Endothelial cell of umbilical vein (primary cell): Measurements from ENCODE around the gene CHCHD3. TPM values are rescaled to one million over a fixed set of nuclear protein-coding genes. Genes with fewer than 3 reads are reported as not detected.

Source experiments
- BruUV-seq: library from RNA; stranded (reverse); fragments of 400-500 nt; replicated peaks from 2 replicates; lab custom pipeline; 2021; lab: Mats Ljungman, UMichigan
- CTCF ChIA-PET: fragments of 300-600, 350-600 bp; sonication (Branson Sonifier 250); formaldehyde crosslinking; loops from one replicate; lab custom pipeline; 2021; ENCODE audit warnings: antibody characterized with exemption, inconsistent platforms; lab: Charles Lee
- POLR2A ChIA-PET: fragments of 300-600, 350-600 bp; sonication (Branson Sonifier 250); formaldehyde crosslinking; loops from one replicate; lab custom pipeline; 2021; ENCODE audit warnings: antibody characterized with exemption, inconsistent platforms; lab: Charles Lee
- DNase-seq: peaks from one replicate; pipeline ENCODE4 v3.0.0-alpha.2; 2011; ENCODE audit warnings: low read depth, low spot score
- FAIRE-seq: peaks from 2 replicates; lab custom pipeline; 2011; peaks lifted over from hg19 to GRCh38; lab: Jason Lieb, UNC
- H2AFZ ChIP-seq: 2 replicates; pipeline ENCODE4 v1.6.0; 2012; ENCODE audit warnings: low read depth, low read length, control low read depth, inconsistent platforms
- H3K27ac ChIP-seq: 2 replicates; pipeline ENCODE4 v1.5.1; 2011; ENCODE audit warnings: low read depth, mild to moderate bottlenecking, control low read depth, low read length, moderate library complexity; ENCODE audit not compliant: insufficient read depth
- H3K27me3 ChIP-seq, 2 experiments: 2 replicates each; pipeline versions ENCODE4 v1.6.0 to v1.6.1; 2011; ENCODE audit warnings: low read length in 2 of 2, mixed read lengths in 1 of 2; ENCODE audit not compliant: control insufficient read depth in 2 of 2, insufficient read depth in 2 of 2
- H3K36me3 ChIP-seq, 2 experiments: 2 replicates in 1 of 2; 3 replicates in 1 of 2; pipeline ENCODE4 v1.5.1; 2011; ENCODE audit warnings: low read length in 2 of 2, mild to moderate bottlenecking in 1 of 2, moderate library complexity in 1 of 2; ENCODE audit not compliant: control insufficient read depth in 2 of 2, insufficient read depth in 2 of 2; ENCODE audit errors: extremely low read depth in 1 of 2
- H3K4me1 ChIP-seq: 3 replicates; pipeline ENCODE4 v1.5.1; 2011; ENCODE audit warnings: mild to moderate bottlenecking, low read length; ENCODE audit not compliant: control insufficient read depth, insufficient read depth; ENCODE audit errors: extremely low read depth
- H3K4me2 ChIP-seq: 2 replicates; pipeline ENCODE4 v1.6.1; 2011; ENCODE audit warnings: low read length, control low read depth, mixed read lengths; ENCODE audit not compliant: insufficient read depth
- H3K4me3 ChIP-seq, 3 experiments: fragments of 200-600 bp in 1 of 3; sonication (generic), shearing (Covaris generic) in 1 of 3; replicated peaks in 1 of 3; 2 replicates each; pipeline ENCODE4 v1.5.1; 2011 to 2016; ENCODE audit warnings: control low read depth in 3 of 3, low read length in 3 of 3, mild to moderate bottlenecking in 2 of 3, inconsistent platforms in 1 of 3, low read depth in 1 of 3, moderate library complexity in 1 of 3; ENCODE audit not compliant: insufficient read depth in 1 of 3
- H3K79me2 ChIP-seq: 2 replicates; pipeline ENCODE4 v1.6.0; 2012; ENCODE audit warnings: low read length, inconsistent platforms; ENCODE audit not compliant: control insufficient read depth, insufficient read depth
- H3K9ac ChIP-seq: replicated peaks from 2 replicates; pipeline ENCODE3; 2011; ENCODE audit warnings: low read length, control low read depth; ENCODE audit not compliant: insufficient read depth; ENCODE audit errors: extremely low read depth
- H3K9me1 ChIP-seq: replicated peaks from 3 replicates; pipeline ENCODE4 v1.6.0; 2011; ENCODE audit warnings: mild to moderate bottlenecking, low read length; ENCODE audit not compliant: control insufficient read depth, insufficient read depth; ENCODE audit errors: extremely low read depth
- H3K9me3 ChIP-seq: replicated peaks from 2 replicates; pipeline ENCODE4 v1.5.1; 2012; ENCODE audit warnings: low read length, inconsistent platforms; ENCODE audit not compliant: control insufficient read depth, insufficient read depth
- H4K20me1 ChIP-seq: replicated peaks from 2 replicates; pipeline ENCODE3; 2011; ENCODE audit warnings: mild to moderate bottlenecking, low read length; ENCODE audit not compliant: control insufficient read depth, insufficient read depth; ENCODE audit errors: extremely low read depth
- EZH2 ChIP-seq: IDR thresholded peaks from 2 replicates; pipeline ENCODE4 v1.6.1; 2012; ENCODE audit warnings: borderline replicate concordance, low read depth, mild to moderate bottlenecking, moderate library complexity, low read length, inconsistent platforms; ENCODE audit not compliant: severe bottlenecking
- JUN ChIP-seq: IDR thresholded peaks from 2 replicates; pipeline ENCODE4 v1.6.1; 2011; ENCODE audit warnings: borderline replicate concordance, low read depth; ENCODE audit not compliant: insufficient read length, insufficient read depth
- MYC ChIP-seq: IDR thresholded peaks from one replicate; pipeline ENCODE4 v1.6.1; 2011; ENCODE audit warnings: mild to moderate bottlenecking, low read depth, low read length
- dilution Hi-C: fragments of 300-500 bp; cut with MboI; formaldehyde crosslinking; loops from one replicate; pipeline ENCODE4 v1.15.0; 2019; ENCODE audit warnings: low sequenced_read_pairs; ENCODE audit not compliant: extremely low pct_ligation_motif_present
- intact Hi-C: fragments of 100-400 bp; cut with micrococcal nuclease; formaldehyde crosslinking; loops from one replicate; pipeline ENCODE4 v1.10.0; 2022
- polyA plus RNA-seq, 4 experiments: library from polyadenylated mRNA; depleted of rRNA in 3 of 4; stranded (reverse) in 3 of 4; unstranded in 1 of 4; fragments of >200 nt; gene quantifications; 2 replicates each; pipeline versions ENCODE4 v1.2.1 to v1.2.3, GENCODE V29; 2011 to 2012; ENCODE audit warnings: missing spikeins in 1 of 4
- total RNA-seq: library from RNA; stranded (reverse); gene quantifications from 2 replicates; pipeline ENCODE4 v1.2.3, GENCODE V29; 2021
- TF ChIP-seq, protein P1 (sequence below), 2 donors: IDR thresholded peaks; 1 replicate in 1 of 2; 2 replicates in 1 of 2; pipeline ENCODE4 v1.5.1; 2011; ENCODE audit warnings: low read length in 2 of 2, mild to moderate bottlenecking in 2 of 2, moderate library complexity in 2 of 2, control low read depth in 1 of 2, inconsistent platforms in 1 of 2, low read depth in 1 of 2; ENCODE audit not compliant: insufficient read depth in 1 of 2; ENCODE audit errors: extremely low read depth in 1 of 2
- TF ChIP-seq, protein P2 (sequence below): IDR thresholded peaks from 2 replicates; pipeline ENCODE4 v1.6.1; 2011; ENCODE audit not compliant: insufficient read depth, insufficient read length

The CHCHD3 gene
- total and polyA plus RNA-seq, 2 donors (not counting 3 experiments of a cell fraction or from before 2014, with no cell fraction given) = 22.0 to 63.7 TPM

- DNase-seq (no peak), FAIRE-seq (no peak)
- no peak overlapping the region for H3K27ac ChIP-seq
- no peaks in the 10 kb centered on the region for H3K27me3 ChIP-seq
- H4K20me1 ChIP-seq = peaks cover 2% of the 10 kb centered on the region
- H3K9me1 ChIP-seq = no peaks in the 10 kb centered on the region
- ChIA-PET CTCF (interaction anchor here (1.4 kb wide), 1 partner anchor 13 kb away, joined by 7 read pairs; no protein-coding TSS in a partner anchor), POLR2A (no interaction called here)
- no peak overlapping the region for H3K9ac ChIP-seq
- H3K4me3 ChIP-seq = no peak overlapping the region
- H3K9me3 ChIP-seq = no peaks in the 10 kb centered on the region
- no peak overlapping the region for H3K4me2 ChIP-seq
- dilution Hi-C loops = no loop called here
- no TSS peak for BruUV-seq
- H3K79me2 ChIP-seq = peaks cover 26% of the 10 kb centered on the region
- no peaks in the 10 kb centered on the region for H3K36me3 ChIP-seq
- TF ChIP-seq EZH2 = no peak
- TF ChIP-seq, protein P1, sequence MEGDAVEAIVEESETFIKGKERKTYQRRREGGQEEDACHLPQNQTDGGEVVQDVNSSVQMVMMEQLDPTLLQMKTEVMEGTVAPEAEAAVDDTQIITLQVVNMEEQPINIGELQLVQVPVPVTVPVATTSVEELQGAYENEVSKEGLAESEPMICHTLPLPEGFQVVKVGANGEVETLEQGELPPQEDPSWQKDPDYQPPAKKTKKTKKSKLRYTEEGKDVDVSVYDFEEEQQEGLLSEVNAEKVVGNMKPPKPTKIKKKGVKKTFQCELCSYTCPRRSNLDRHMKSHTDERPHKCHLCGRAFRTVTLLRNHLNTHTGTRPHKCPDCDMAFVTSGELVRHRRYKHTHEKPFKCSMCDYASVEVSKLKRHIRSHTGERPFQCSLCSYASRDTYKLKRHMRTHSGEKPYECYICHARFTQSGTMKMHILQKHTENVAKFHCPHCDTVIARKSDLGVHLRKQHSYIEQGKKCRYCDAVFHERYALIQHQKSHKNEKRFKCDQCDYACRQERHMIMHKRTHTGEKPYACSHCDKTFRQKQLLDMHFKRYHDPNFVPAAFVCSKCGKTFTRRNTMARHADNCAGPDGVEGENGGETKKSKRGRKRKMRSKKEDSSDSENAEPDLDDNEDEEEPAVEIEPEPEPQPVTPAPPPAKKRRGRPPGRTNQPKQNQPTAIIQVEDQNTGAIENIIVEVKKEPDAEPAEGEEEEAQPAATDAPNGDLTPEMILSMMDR (IDR thresholded peaks at IDR 0.05; ENCODE audit: extremely low read depth in 1 of 2, insufficient read depth in 1 of 2, low read depth in 1 of 2, low read length in 2 of 2) = no peak
- TF ChIP-seq, protein P2, sequence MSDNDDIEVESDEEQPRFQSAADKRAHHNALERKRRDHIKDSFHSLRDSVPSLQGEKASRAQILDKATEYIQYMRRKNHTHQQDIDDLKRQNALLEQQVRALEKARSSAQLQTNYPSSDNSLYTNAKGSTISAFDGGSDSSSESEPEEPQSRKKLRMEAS = no peak
- no peak for TF ChIP-seq JUN
- TF ChIP-seq MYC = no peak
- H2AFZ ChIP-seq = no peak overlapping the region
- peaks cover 14% of the 10 kb centered on the region for H3K4me1 ChIP-seq
- intact Hi-C loops = no loop called here
Observed at GRCh38 chr7:133007961-133008360, 73.9 kb downstream of the CHCHD3 start.
